ENCODE measurements around the gene JMJD7.

The JMJD7 gene

GRCh38 chr15:41878355-41878699, 50.4 kb downstream of the JMJD7 start:
- Histone ChIP-seq H3K4me3 (ENCODE audit: low read length) (no peak overlapping the region), H3K36me3 (ENCODE audit: control insufficient read depth, insufficient read depth, low read length) (no peaks in the 10 kb centered on the region), H3K27me3 (ENCODE audit: control insufficient read depth, insufficient read depth, low read length) (peaks cover 2% of the 10 kb centered on the region), H3K9ac (ENCODE audit: low read length) (no peak overlapping the region), H3K4me1 (ENCODE audit: control insufficient read depth, insufficient read depth, low read length) (no peaks in the 10 kb centered on the region), H3K27ac (ENCODE audit: low read depth, low read length) (no peak overlapping the region)

DNA sequence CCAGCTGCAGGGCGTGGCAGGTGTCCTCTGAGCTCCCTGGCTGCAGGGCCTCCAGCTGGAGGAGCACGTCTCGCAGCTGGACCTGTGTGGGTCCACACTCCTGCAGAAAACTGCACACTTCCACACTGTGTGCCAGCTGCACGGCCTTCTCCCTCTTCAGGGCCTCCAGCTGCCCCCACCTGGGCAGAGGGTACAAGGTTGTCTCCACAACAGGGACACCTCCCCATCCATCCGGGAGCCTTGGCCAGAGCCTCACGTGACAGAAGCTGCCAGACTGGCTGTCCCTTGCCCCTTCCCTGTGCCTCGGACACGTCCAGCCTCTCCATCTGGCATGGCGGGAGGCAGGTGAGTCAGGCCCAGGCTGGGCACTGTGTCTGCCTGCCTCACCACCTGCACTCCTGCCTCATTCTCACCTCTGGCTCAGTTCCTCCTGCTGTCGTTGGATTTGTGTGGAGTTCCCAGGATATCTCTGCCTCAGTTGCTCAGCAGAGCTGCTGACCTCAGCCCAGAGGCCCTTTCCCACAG, 51.5 kb downstream of the JMJD7 start:
- Histone ChIP-seq H3K4me3 (ENCODE audit: low read length) (no peak overlapping the region), H3K27me3 (ENCODE audit: control insufficient read depth, insufficient read depth, low read length) (peaks cover 2% of the 10 kb centered on the region), H3K9ac (ENCODE audit: low read length) (no peak overlapping the region), H3K4me1 (ENCODE audit: control insufficient read depth, insufficient read depth, low read length) (no peaks in the 10 kb centered on the region), H3K36me3 (ENCODE audit: control insufficient read depth, insufficient read depth, low read length) (no peaks in the 10 kb centered on the region), H3K27ac (ENCODE audit: low read depth, low read length) (no peak overlapping the region)

GRCh38 chr15:41880156-41880877, 52.4 kb downstream of the JMJD7 start:
- Histone ChIP-seq H3K27me3 (ENCODE audit: control insufficient read depth, insufficient read depth, low read length) (peaks cover 2% of the 10 kb centered on the region), H3K4me3 (ENCODE audit: low read length) (no peak overlapping the region), H3K27ac (ENCODE audit: low read depth, low read length) (no peak overlapping the region), H3K36me3 (ENCODE audit: control insufficient read depth, insufficient read depth, low read length) (no peaks in the 10 kb centered on the region), H3K9ac (ENCODE audit: low read length) (no peak overlapping the region), H3K4me1 (ENCODE audit: control insufficient read depth, insufficient read depth, low read length) (no peaks in the 10 kb centered on the region)

GRCh38 chr15:41881086-41881485, 53.2 kb downstream of the JMJD7 start:
- Histone ChIP-seq H3K27me3 (ENCODE audit: control insufficient read depth, insufficient read depth, low read length) (peaks cover 2% of the 10 kb centered on the region), H3K27ac (ENCODE audit: low read depth, low read length) (no peak overlapping the region), H3K4me1 (ENCODE audit: control insufficient read depth, insufficient read depth, low read length) (no peaks in the 10 kb centered on the region), H3K9ac (ENCODE audit: low read length) (no peak overlapping the region), H3K36me3 (ENCODE audit: control insufficient read depth, insufficient read depth, low read length) (no peaks in the 10 kb centered on the region), H3K4me3 (ENCODE audit: low read length) (no peak overlapping the region)

DNA sequence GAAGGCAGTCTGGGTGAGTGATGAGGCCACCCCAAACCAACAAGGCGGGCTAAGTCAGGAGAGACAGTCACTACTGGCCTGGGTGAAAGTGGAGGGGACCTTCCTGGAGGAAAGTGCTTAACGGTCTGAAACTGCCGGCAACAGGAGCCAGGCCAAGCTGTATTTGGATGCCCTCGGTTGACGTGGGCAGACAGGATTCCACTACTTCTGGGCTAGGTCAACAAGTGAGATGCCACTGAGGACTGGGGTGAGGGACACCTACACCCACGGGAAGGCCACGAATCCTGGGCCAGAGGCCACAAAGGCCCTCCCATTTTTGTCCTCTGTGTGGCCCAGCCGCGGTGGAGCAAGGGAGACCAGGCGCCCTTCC, 53.6 kb downstream of the JMJD7 start:
- Histone ChIP-seq H3K27me3 (ENCODE audit: control insufficient read depth, insufficient read depth, low read length) (peaks cover 2% of the 10 kb centered on the region), H3K4me3 (ENCODE audit: low read length) (no peak overlapping the region), H3K36me3 (ENCODE audit: control insufficient read depth, insufficient read depth, low read length) (no peaks in the 10 kb centered on the region), H3K9ac (ENCODE audit: low read length) (no peak overlapping the region), H3K27ac (ENCODE audit: low read depth, low read length) (no peak overlapping the region), H3K4me1 (ENCODE audit: control insufficient read depth, insufficient read depth, low read length) (no peaks in the 10 kb centered on the region)

- Histone ChIP-seq H3K36me3 (ENCODE audit: control insufficient read depth, insufficient read depth, low read length) (no peaks in the 10 kb centered on the region), H3K9ac (ENCODE audit: low read length) (no peak overlapping the region), H3K27me3 (ENCODE audit: control insufficient read depth, insufficient read depth, low read length) (peaks cover 2% of the 10 kb centered on the region), H3K4me3 (ENCODE audit: low read length) (peak overlapping the region; percentile 55), H3K27ac (ENCODE audit: low read depth, low read length) (no peak overlapping the region), H3K4me1 (ENCODE audit: control insufficient read depth, insufficient read depth, low read length) (no peaks in the 10 kb centered on the region)
Measured at GRCh38 chr15:41881920-41882688, 54.2 kb downstream of the JMJD7 start.

DNA sequence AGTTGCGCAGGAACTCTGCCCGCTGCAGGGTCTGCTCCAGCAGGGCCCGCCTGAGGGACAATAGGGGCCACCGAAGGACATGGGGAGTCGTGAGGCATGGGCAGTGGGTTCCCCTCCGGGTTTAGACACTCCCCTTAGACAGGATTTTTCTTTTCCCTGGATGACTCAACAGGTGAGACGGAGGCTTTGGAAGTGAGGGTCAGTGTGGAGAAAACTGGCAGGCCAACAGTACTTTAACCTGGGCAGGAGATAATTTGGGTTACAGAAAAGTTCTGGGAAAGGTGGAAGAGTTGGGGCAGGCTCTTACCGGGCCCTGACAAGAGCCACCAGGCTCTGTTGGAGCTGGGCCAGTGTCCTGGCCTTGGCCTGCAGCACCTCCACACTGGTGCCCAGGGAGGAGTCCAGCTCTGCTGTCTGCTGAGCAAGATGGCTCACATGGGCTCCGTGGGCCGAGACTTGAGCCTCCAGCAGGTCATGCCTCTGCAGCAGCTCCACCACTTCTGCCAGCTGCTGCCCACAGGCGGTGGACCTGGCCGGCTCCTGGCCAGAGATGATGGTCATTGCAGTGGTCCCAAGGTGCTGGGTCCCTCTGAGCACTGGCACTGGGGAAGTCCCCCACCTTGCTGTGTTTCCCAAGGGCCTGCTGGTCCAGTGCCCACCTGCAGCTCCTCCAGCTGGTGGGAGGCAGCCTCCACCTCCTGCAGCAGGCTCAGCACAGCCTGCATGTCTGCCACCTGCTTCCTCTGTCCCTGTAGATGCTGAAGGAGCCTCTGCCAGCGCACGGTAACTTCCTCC, 55.0 kb downstream of the JMJD7 start:
- Histone ChIP-seq H3K4me3 (ENCODE audit: low read length) (peak overlapping the region; percentile 55), H3K9ac (ENCODE audit: low read length) (no peak overlapping the region), H3K27me3 (ENCODE audit: control insufficient read depth, insufficient read depth, low read length) (peaks cover 2% of the 10 kb centered on the region), H3K4me1 (ENCODE audit: control insufficient read depth, insufficient read depth, low read length) (no peaks in the 10 kb centered on the region), H3K36me3 (ENCODE audit: control insufficient read depth, insufficient read depth, low read length) (no peaks in the 10 kb centered on the region), H3K27ac (ENCODE audit: low read depth, low read length) (no peak overlapping the region)

DNA sequence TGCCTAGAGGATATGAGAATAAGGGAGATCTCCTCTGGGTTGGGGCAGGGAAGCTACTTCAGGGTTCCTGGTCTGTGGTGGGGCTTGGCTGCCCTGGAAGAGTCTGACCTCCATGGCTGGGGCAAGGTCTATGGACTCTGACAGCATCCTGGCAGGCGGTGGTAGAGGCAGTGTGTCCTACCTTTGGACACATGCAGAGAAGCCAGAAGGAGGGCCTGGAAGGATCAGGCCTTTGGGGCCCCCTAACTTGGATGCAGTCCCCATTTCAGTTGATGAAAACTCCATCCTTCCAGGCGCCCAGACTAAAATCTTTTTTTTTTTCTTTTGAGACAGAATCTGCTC, 55.6 kb downstream of the JMJD7 start:
- no peaks in the 10 kb centered on the region for H3K4me1 ChIP-seq (ENCODE audit: control insufficient read depth, insufficient read depth, low read length)
- H3K27ac ChIP-seq (ENCODE audit: low read depth, low read length) = no peak overlapping the region
- H3K9ac ChIP-seq (ENCODE audit: low read length) = no peak overlapping the region

DNA sequence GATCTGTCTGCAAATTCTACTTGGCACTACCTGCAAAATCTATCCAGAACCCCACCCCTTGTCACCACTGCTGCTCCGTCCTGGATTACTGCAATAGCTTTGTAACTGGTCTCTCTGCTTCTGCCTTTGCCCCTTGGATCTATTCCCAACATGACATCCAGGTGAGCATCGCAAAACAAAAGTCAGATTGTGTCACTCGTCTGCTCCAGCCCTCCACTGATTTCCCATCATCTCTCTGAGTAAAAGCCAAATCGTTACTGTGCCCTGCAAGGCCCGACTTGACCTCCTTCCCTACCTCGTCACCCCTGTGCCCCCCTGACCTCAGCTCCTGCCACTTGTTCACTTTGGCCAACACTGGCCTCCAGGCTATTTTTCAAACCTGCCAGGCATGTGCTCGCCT, 56.6 kb downstream of the JMJD7 start:
- Histone ChIP-seq H3K27me3 (ENCODE audit: control insufficient read depth, insufficient read depth, low read length) (peaks cover 2% of the 10 kb centered on the region), H3K36me3 (ENCODE audit: control insufficient read depth, insufficient read depth, low read length) (no peaks in the 10 kb centered on the region), H3K27ac (ENCODE audit: low read depth, low read length) (no peak overlapping the region), H3K4me1 (ENCODE audit: control insufficient read depth, insufficient read depth, low read length) (no peaks in the 10 kb centered on the region), H3K4me3 (ENCODE audit: low read length) (no peak overlapping the region), H3K9ac (ENCODE audit: low read length) (no peak overlapping the region)

More for the DNA sequence above, 55.6 kb downstream of the JMJD7 start:
- H3K4me3 ChIP-seq (ENCODE audit: low read length) = no peak overlapping the region
- H3K27me3 ChIP-seq (ENCODE audit: control insufficient read depth, insufficient read depth, low read length) = peaks cover 2% of the 10 kb centered on the region
- no peaks in the 10 kb centered on the region for H3K36me3 ChIP-seq (ENCODE audit: control insufficient read depth, insufficient read depth, low read length)

DNA sequence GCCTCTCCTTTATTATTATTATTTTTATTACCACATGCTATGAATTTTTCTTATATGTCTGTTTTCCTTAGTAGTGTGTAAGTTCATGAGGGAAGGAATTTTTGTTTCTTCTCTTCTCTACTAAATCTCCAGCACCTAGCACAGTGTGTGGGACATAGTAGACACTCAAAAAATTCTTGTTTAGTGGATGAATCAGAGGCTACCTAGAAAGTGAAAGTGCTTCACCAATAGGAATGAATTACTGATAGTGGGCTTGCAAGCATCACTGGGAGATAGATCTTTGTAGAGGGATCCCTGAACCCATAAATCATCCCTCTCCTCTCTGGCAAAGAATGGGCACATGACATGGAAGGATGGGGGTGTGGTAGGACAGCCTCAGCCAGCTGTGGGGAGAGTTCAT, 57.4 kb downstream of the JMJD7 start:
- H3K27ac ChIP-seq (ENCODE audit: low read depth, low read length) = no peak overlapping the region
- H3K36me3 ChIP-seq (ENCODE audit: control insufficient read depth, insufficient read depth, low read length) = no peaks in the 10 kb centered on the region
- no peaks in the 10 kb centered on the region for H3K4me1 ChIP-seq (ENCODE audit: control insufficient read depth, insufficient read depth, low read length)
- no peak overlapping the region for H3K4me3 ChIP-seq (ENCODE audit: low read length)
- peaks cover 2% of the 10 kb centered on the region for H3K27me3 ChIP-seq (ENCODE audit: control insufficient read depth, insufficient read depth, low read length)
- no peak overlapping the region for H3K9ac ChIP-seq (ENCODE audit: low read length)

DNA sequence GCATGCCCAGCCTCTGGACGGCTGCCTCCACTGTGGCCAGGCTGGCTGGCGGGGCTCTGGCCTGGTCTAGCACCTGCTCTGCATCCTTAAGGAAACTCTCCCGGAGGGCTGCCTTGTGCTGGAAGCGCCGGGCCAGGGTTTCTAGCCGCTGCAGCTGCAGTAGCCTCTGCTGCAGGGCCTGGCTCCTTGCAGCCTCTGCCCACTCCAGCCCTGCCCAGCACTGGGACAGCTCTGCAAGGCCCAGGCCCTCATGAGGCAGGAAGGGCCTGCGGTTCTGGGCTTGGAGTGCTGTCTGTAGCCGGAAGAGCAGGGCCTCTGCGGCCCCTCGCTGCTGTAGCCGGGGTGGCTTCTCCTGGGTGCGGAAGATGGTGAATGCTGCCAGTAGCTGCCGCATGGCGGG, 57.9 kb downstream of the JMJD7 start:
- Histone ChIP-seq H3K9ac (ENCODE audit: low read length) (no peak overlapping the region), H3K27me3 (ENCODE audit: control insufficient read depth, insufficient read depth, low read length) (peaks cover 2% of the 10 kb centered on the region), H3K4me3 (ENCODE audit: low read length) (no peak overlapping the region), H3K27ac (ENCODE audit: low read depth, low read length) (no peak overlapping the region), H3K4me1 (ENCODE audit: control insufficient read depth, insufficient read depth, low read length) (no peaks in the 10 kb centered on the region), H3K36me3 (ENCODE audit: control insufficient read depth, insufficient read depth, low read length) (no peaks in the 10 kb centered on the region)

DNA sequence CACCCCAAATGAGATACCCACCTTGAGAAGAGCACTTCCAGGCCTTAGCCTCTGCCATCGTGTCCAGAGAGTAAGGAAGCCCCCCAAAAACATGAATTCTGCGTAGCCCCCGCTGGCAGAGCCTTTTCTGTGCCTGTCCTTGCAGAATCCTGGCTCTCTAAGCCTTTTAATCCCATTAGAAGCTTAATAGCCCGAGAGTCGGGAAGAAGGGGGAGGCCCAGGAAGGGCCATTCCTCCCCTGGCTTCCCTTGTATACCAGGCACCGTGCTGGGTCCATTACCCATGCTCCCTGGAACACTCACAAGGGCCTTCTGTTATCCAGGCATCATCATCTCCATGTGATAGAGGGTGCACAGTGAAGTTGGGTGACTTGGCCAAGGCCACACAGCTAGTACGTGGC, 58.8 kb downstream of the JMJD7 start:
- H3K4me1 ChIP-seq (ENCODE audit: control insufficient read depth, insufficient read depth, low read length) = no peaks in the 10 kb centered on the region
- H3K9ac ChIP-seq (ENCODE audit: low read length) = no peak overlapping the region
- H3K4me3 ChIP-seq (ENCODE audit: low read length) = no peak overlapping the region
- H3K36me3 ChIP-seq (ENCODE audit: control insufficient read depth, insufficient read depth, low read length) = no peaks in the 10 kb centered on the region
- no peak overlapping the region for H3K27ac ChIP-seq (ENCODE audit: low read depth, low read length)
- H3K27me3 ChIP-seq (ENCODE audit: control insufficient read depth, insufficient read depth, low read length) = no peaks in the 10 kb centered on the region

Data from rectal smooth muscle tissue (tissue), 1 donor.